ENCODE data around the gene SHANK1.

DNA sequence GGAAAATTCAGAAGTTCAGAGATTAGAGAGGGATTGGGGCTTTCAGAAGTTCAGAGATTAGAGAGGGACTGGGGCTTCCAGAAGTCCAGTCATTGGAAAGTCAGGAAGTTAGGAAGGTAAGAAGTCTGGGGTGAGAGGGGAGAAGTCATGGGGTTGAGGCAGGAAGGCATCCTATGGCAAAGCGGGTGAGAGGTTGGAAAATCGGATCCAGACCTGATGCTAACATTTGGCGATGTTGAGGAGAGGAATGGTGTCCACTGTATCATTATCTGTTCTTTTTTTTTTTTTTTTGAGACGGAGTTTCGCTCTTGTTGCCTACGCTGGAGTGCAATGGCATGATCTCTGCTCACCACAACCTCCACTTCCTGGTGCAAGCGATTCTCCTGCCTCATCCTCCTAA, 91.1 kb downstream of the SHANK1 start:
- TF ChIP-seq RELA (CRISPR knock-in tag; IDR thresholded peaks at IDR 0.05) (no peak), ASH2L (IDR thresholded peaks at IDR 0.05; ENCODE audit: insufficient read length, low read depth, low read length) (no peak), ARNTL (CRISPR knock-in tag; IDR thresholded peaks at IDR 0.05) (no peak), ZNF768 (CRISPR knock-in tag; IDR thresholded peaks at IDR 0.05) (no peak), SP1 (IDR thresholded peaks at IDR 0.05) (no peak), SP1 (CRISPR knock-in tag; IDR thresholded peaks at IDR 0.05) (no peak), RXRA (CRISPR knock-in tag; IDR thresholded peaks at IDR 0.05) (no peak), ATF6 (CRISPR knock-in tag; conservative IDR thresholded peaks at IDR 0.05) (no peak)
- TF ChIP-seq, protein P1, sequence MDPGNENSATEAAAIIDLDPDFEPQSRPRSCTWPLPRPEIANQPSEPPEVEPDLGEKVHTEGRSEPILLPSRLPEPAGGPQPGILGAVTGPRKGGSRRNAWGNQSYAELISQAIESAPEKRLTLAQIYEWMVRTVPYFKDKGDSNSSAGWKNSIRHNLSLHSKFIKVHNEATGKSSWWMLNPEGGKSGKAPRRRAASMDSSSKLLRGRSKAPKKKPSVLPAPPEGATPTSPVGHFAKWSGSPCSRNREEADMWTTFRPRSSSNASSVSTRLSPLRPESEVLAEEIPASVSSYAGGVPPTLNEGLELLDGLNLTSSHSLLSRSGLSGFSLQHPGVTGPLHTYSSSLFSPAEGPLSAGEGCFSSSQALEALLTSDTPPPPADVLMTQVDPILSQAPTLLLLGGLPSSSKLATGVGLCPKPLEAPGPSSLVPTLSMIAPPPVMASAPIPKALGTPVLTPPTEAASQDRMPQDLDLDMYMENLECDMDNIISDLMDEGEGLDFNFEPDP (CRISPR knock-in tag; conservative IDR thresholded peaks at IDR 0.05), result no peak
- TF ChIP-seq, protein P2, sequence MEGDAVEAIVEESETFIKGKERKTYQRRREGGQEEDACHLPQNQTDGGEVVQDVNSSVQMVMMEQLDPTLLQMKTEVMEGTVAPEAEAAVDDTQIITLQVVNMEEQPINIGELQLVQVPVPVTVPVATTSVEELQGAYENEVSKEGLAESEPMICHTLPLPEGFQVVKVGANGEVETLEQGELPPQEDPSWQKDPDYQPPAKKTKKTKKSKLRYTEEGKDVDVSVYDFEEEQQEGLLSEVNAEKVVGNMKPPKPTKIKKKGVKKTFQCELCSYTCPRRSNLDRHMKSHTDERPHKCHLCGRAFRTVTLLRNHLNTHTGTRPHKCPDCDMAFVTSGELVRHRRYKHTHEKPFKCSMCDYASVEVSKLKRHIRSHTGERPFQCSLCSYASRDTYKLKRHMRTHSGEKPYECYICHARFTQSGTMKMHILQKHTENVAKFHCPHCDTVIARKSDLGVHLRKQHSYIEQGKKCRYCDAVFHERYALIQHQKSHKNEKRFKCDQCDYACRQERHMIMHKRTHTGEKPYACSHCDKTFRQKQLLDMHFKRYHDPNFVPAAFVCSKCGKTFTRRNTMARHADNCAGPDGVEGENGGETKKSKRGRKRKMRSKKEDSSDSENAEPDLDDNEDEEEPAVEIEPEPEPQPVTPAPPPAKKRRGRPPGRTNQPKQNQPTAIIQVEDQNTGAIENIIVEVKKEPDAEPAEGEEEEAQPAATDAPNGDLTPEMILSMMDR (CRISPR knock-in tag; IDR thresholded peaks at IDR 0.05), result no peak
- TF ChIP-seq, protein P3, sequence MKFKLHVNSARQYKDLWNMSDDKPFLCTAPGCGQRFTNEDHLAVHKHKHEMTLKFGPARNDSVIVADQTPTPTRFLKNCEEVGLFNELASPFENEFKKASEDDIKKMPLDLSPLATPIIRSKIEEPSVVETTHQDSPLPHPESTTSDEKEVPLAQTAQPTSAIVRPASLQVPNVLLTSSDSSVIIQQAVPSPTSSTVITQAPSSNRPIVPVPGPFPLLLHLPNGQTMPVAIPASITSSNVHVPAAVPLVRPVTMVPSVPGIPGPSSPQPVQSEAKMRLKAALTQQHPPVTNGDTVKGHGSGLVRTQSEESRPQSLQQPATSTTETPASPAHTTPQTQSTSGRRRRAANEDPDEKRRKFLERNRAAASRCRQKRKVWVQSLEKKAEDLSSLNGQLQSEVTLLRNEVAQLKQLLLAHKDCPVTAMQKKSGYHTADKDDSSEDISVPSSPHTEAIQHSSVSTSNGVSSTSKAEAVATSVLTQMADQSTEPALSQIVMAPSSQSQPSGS (CRISPR knock-in tag; IDR thresholded peaks at IDR 0.05), result no peak

Measured in HepG2 (cell line).